D721Med (cell line): ENCODE results near the gene FAM149B1.

ENCODE experiments used
- DNase-seq: peaks from one replicate; pipeline ENCODE4 v3.0.0; 2011; ENCODE audit warnings: low spot score; ENCODE audit not compliant: insufficient read length
- FAIRE-seq: peaks from 2 replicates; lab custom pipeline; 2011; peaks lifted over from hg19 to GRCh38; lab: Jason Lieb, UNC
- TF ChIP-seq, protein P1 (sequence below): IDR thresholded peaks from 2 replicates; pipeline ENCODE4 v1.5.1; 2012; ENCODE audit warnings: mild to moderate bottlenecking, control low read depth; ENCODE audit not compliant: insufficient read depth; ENCODE audit errors: missing control alignments

FAM149B1 gene

DNA sequence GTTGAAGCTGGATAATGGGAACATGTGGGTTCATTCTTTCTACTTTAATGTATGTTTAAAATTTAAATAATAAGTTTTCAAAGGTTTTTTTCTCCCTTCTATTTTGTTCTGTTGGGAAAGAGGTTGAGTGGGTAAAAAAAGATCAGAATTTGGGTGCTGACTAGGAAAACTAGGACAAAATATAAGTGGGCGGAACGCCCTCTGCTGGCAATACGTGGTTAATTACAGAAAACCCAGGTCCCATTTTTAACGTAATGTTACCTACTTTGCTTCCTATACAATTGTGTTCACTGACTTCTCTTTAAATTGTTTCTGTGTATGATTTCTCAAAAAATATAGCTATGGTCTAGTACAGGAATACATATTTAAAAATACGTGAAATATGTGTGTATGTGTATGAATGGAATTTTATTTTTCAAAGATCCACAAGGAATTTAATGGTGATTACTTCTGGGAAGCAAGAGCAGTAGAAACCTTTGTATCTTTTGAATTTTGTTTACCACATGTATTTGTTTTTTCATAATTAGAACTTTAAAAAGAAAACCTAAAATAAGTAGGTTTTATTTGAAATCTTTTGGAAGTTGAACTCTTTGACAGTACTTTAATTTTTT, 8.8 kb upstream of the FAM149B1 start:
- FAIRE-seq (no peak), DNase-seq (no peak)
- TF ChIP-seq, protein P1, sequence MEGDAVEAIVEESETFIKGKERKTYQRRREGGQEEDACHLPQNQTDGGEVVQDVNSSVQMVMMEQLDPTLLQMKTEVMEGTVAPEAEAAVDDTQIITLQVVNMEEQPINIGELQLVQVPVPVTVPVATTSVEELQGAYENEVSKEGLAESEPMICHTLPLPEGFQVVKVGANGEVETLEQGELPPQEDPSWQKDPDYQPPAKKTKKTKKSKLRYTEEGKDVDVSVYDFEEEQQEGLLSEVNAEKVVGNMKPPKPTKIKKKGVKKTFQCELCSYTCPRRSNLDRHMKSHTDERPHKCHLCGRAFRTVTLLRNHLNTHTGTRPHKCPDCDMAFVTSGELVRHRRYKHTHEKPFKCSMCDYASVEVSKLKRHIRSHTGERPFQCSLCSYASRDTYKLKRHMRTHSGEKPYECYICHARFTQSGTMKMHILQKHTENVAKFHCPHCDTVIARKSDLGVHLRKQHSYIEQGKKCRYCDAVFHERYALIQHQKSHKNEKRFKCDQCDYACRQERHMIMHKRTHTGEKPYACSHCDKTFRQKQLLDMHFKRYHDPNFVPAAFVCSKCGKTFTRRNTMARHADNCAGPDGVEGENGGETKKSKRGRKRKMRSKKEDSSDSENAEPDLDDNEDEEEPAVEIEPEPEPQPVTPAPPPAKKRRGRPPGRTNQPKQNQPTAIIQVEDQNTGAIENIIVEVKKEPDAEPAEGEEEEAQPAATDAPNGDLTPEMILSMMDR = peak; percentile 69

DNA sequence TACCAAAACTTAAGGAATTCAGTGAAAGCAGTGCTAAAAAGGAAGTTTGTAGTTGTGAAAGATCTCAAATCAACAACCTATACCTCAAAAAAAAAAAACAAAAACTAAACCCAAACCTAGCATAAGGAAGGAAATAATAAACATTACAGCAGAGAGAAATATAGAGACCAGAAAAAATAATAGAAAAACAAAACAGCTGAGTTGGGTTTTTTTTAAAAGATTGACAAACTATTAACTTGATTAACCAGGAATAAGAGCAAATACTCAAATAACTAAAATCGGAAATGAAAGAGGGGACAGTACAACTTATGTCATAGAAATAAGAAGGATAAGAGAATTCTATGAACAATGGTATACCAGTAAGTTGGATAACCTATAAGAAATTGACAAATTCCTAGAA, 6.8 kb upstream of the FAM149B1 start:
- FAIRE-seq = no peak
- TF ChIP-seq, protein P1 = no peak
- DNase-seq = no peak

DNA sequence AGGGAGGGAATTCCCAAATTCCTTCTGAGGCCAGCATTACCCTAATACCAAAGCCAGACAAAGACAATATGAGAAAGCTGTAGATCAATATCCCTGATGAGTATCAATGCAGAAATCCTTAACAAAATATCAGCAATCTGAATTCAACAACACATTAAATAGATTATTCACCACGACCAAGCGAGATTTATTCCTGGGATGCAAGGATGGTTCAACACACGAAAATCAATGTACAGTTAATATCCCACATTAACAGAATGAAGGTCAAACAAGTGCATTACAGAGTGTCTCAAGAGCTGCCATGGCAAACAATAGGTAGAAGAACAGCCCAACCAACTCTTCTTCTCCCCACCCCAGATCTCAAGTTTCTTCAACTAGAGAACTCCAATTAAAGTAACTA, 6.3 kb upstream of the FAM149B1 start:
- FAIRE-seq (no peak), DNase-seq (no peak)
- TF ChIP-seq, protein P1 = no peak

- TF ChIP-seq, protein P1 = no peak
- DNase-seq = no peak
- FAIRE-seq = no peak
Measured at GRCh38 chr10:73163096-73163495, 4.8 kb upstream of the FAM149B1 start.

DNA sequence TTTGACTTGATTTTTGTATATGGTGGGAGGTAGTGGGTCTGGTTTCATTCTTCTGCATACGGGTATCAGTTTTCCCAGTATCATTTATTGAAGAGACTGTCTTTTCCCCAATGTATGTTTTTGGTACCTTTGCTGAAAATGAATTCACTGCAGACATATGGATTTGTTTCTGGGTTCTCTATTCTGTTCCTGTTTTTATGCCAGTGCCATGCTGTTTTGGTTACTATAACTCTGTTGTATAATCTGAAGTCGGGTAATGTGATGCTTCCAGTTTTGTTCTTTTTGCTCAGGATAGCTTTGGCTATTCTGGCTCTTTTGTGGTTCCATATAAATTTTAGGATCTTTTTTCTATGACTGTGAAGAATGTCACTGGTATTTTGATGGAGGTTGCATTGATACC, 947 bp upstream of the FAM149B1 start:
- no peak for FAIRE-seq
- TF ChIP-seq, protein P1 = no peak
- no peak for DNase-seq

DNA sequence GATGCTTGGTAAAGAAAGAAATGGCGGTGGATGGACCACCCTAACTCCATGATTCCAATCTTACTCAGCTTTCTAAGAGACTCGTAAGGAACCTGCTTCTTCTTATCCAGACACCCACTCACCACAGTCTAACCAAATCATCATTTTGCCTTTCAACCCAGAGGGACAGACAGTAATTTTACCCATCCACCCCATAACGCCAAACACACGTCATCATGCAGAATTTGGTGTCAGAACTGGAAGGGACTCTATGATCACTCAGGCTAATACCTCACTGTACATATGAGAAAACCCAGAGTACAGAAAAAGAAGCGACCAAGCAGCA, 499 bp upstream of the FAM149B1 start:
- FAIRE-seq (no peak), DNase-seq (no peak)
- TF ChIP-seq, protein P1 = no peak

GRCh38 chr10:73168465-73168803, 515 bp downstream of the FAM149B1 start:
- no peak for DNase-seq
- no peak for FAIRE-seq
- TF ChIP-seq, protein P1 = no peak
